ENCODE measurements around the gene SLC10A3.
A peak's percentile ranks its signal among the peaks of the same experiment; 100 is the strongest.

The SLC10A3 gene

DNA sequence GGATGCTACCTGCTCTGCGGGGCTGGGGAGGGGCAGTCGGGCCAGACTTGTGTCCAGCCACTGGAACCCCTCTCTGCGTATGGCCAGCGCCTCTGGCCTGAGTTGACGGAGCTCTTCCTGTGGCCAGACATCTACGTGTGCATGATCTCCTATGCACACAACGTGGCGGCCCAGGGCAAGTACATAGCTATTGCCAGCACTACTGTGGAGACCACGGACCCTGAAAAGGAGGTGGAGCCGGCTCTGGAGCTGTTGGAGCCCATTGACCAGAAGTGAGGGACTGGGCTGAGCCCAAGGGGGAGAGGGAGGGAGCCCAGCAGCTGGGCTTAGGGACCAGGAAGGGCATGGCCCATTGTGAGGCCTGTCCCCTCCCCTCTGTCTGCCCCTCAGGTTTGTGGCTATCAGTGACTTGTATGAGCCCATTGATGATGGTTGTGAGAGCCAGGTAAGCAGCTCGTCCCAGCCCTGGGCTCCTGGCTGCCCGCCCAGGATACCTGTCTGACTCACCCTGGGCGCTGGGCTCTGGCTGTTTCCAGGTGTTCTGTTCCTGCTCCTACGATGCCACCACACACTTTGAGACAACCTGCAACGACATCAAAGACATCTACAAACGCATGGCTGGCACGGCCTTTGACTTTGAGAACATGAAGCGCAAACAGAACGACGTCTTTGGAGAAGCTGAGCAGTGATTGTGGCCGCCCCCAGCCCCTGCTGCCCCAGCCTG, 48.3 kb downstream of the SLC10A3 start:
- Histone ChIP-seq H3K4me3 (ENCODE audit: low read depth, low read length) (no peak overlapping the region), H3K36me3 (ENCODE audit: control insufficient read depth, insufficient read depth, low read length) (peaks cover 40% of the 10 kb centered on the region)

GRCh38 chrX:154441564-154441963, 48.9 kb downstream of the SLC10A3 start:
- H3K27me3 ChIP-seq (ENCODE audit: control insufficient read depth, insufficient read depth, low read length) = no peaks in the 10 kb centered on the region
- H3K36me3 ChIP-seq (ENCODE audit: control insufficient read depth, insufficient read depth, low read length) = peaks cover 40% of the 10 kb centered on the region
- no peak overlapping the region for H3K4me3 ChIP-seq (ENCODE audit: low read depth, low read length)
- H3K4me1 ChIP-seq (ENCODE audit: control insufficient read depth, insufficient read depth, low read length) = no peaks in the 10 kb centered on the region
- no peak overlapping the region for H3K9ac ChIP-seq (ENCODE audit: low read depth, low read length)
- H3K9me3 ChIP-seq (ENCODE audit: control insufficient read depth, insufficient read depth, low read length) = no peaks in the 10 kb centered on the region

More for the DNA sequence above, 48.3 kb downstream of the SLC10A3 start:
- no peaks in the 10 kb centered on the region for H3K27me3 ChIP-seq (ENCODE audit: control insufficient read depth, insufficient read depth, low read length)
- H3K9me3 ChIP-seq (ENCODE audit: control insufficient read depth, insufficient read depth, low read length) = no peaks in the 10 kb centered on the region
- no peaks in the 10 kb centered on the region for H3K4me1 ChIP-seq (ENCODE audit: control insufficient read depth, insufficient read depth, low read length)
- no peak overlapping the region for H3K9ac ChIP-seq (ENCODE audit: low read depth, low read length)

GRCh38 chrX:154440623-154441357, 49.6 kb downstream of the SLC10A3 start:
- no peaks in the 10 kb centered on the region for H3K9me3 ChIP-seq (ENCODE audit: control insufficient read depth, insufficient read depth, low read length)
- no peaks in the 10 kb centered on the region for H3K4me1 ChIP-seq (ENCODE audit: control insufficient read depth, insufficient read depth, low read length)
- H3K36me3 ChIP-seq (ENCODE audit: control insufficient read depth, insufficient read depth, low read length) = peaks cover 35% of the 10 kb centered on the region
- H3K4me3 ChIP-seq (ENCODE audit: low read depth, low read length) = no peak overlapping the region
- no peaks in the 10 kb centered on the region for H3K27me3 ChIP-seq (ENCODE audit: control insufficient read depth, insufficient read depth, low read length)
- no peak overlapping the region for H3K9ac ChIP-seq (ENCODE audit: low read depth, low read length)

DNA sequence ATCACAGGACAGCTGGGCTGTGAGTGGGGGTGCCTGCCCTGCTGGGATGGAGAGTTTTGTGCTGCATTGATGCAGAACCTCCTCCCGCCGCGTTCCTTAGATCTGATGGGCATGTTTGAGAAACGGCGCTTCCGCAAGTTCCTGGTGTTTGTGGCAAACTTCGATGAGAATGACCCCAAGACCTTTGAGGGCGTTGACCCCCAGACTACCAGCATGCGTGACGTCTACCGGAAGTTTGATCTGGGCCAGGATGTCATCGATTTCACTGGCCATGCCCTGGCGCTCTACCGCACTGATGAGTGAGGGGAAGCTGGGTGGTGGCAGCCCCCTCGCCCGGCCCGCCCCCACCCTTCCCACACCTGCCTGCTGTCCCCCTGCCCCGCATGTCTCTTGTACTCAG, 50.6 kb downstream of the SLC10A3 start:
- Histone ChIP-seq H3K4me1 (ENCODE audit: control insufficient read depth, insufficient read depth, low read length) (no peaks in the 10 kb centered on the region), H3K4me3 (ENCODE audit: low read depth, low read length) (no peak overlapping the region), H3K27me3 (ENCODE audit: control insufficient read depth, insufficient read depth, low read length) (no peaks in the 10 kb centered on the region), H3K36me3 (ENCODE audit: control insufficient read depth, insufficient read depth, low read length) (peaks cover 36% of the 10 kb centered on the region), H3K9ac (ENCODE audit: low read depth, low read length) (no peak overlapping the region), H3K9me3 (ENCODE audit: control insufficient read depth, insufficient read depth, low read length) (no peaks in the 10 kb centered on the region)

DNA sequence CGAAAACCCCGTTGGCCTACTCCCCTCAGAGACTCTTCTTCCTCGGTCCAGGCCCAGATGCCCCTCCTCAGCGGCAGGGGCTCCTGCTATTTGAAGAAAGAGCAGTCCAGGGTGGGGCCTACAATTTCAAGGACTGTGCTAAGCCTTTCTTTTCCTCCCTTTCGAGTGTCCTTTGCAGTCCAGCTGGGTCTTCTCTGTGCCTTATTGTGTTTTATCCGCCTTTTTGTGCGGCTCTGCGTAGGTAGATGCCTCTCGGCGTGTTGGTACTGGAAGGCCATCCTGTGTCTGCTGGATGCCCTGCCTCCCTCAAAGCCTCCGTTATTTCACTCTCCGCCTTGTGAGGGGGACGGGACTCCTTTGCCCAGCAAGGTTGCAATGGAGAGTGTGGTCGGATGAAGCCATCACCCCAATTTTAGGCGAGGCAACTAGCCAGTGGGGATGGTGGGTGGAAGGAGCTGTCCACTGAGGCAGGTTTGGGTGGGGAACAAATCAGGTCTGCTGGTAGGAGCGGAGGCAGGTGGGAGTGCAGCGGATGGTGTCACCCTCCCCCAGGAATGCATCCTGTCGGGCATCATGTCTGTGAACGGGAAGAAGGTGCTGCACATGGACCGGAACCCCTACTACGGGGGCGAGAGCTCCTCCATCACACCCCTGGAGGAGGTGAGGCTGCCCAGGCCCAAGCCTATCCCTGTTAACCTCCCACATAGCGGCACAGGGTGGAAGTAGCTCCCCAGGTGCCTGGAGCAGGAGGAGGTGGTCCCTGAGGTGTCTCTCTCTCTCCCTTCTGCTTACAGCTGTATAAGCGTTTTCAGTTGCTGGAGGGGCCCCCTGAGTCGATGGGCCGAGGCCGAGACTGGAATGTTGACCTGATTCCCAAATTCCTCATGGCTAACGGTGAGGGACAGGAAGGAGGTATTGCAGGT, 52.2 kb downstream of the SLC10A3 start:
- H3K27me3 ChIP-seq (ENCODE audit: control insufficient read depth, insufficient read depth, low read length) = no peaks in the 10 kb centered on the region
- no peaks in the 10 kb centered on the region for H3K9me3 ChIP-seq (ENCODE audit: control insufficient read depth, insufficient read depth, low read length)
- peaks cover 36% of the 10 kb centered on the region for H3K36me3 ChIP-seq (ENCODE audit: control insufficient read depth, insufficient read depth, low read length)
- H3K4me3 ChIP-seq (ENCODE audit: low read depth, low read length) = peak overlapping the region; percentile 59
- H3K4me1 ChIP-seq (ENCODE audit: control insufficient read depth, insufficient read depth, low read length) = no peaks in the 10 kb centered on the region
- H3K9ac ChIP-seq (ENCODE audit: low read depth, low read length) = no peak overlapping the region
